K562 (cell line): ENCODE measurements around the gene PPP1R1C.

Experiments
- BRCA1 ChIP-seq, 2 experiments: fragments of 450-650 bp in 1 of 2; sonication (generic) in 1 of 2; formaldehyde crosslinking in 1 of 2; IDR thresholded peaks; 2 replicates each; pipeline versions ENCODE4 v1.5.0 to v1.6.1; 2017 to 2020; ENCODE audit warnings: mild to moderate bottlenecking in 1 of 2, missing genetic modification reagents in 1 of 2
- CTCF ChIP-seq, 3 experiments: IDR thresholded peaks in 2 of 3; conservative IDR thresholded peaks in 1 of 3; 2 replicates each; pipeline ENCODE4 v1.5.1; 2011 to 2012; ENCODE audit warnings: low read length in 3 of 3, mild to moderate bottlenecking in 3 of 3, control low read depth in 2 of 3, improper control_type of control experiment in 1 of 3, inconsistent platforms in 1 of 3, low read depth in 1 of 3, mixed read lengths in 1 of 3, moderate library complexity in 1 of 3; ENCODE audit not compliant: insufficient read depth in 2 of 3
- MAFG ChIP-seq: fragments of 450-650 bp; conservative IDR thresholded peaks from 2 replicates; pipeline ENCODE4 v1.6.1; 2016; ENCODE audit warnings: missing genetic modification characterization, missing compliant biosample characterization
- POLR2AphosphoS5 ChIP-seq: IDR thresholded peaks from 2 replicates; pipeline ENCODE4 v1.6.1; 2011; ENCODE audit warnings: mild to moderate bottlenecking, low read depth, low read length, moderate library complexity; ENCODE audit not compliant: control insufficient read depth, insufficient read depth
- RBM22 ChIP-seq: fragments of 200-400 bp; formaldehyde crosslinking; IDR thresholded peaks from 2 replicates; pipeline ENCODE4 v1.6.1; 2018; ENCODE audit warnings: low read length, low read depth; ENCODE audit not compliant: poor library complexity, severe bottlenecking
- RCOR1 ChIP-seq, 2 experiments: IDR thresholded peaks; 2 replicates each; pipeline ENCODE4 v1.6.1; 2012; ENCODE audit warnings: low read depth in 2 of 2, low read length in 2 of 2, borderline replicate concordance in 1 of 2, improper control_type of control experiment in 1 of 2
- RFX1 ChIP-seq: fragments of 450-650 bp; IDR thresholded peaks from 2 replicates; pipeline ENCODE4 v1.6.1; 2016; ENCODE audit warnings: mild to moderate bottlenecking, moderate library complexity
- ZNF12 ChIP-seq: sonication (generic); formaldehyde crosslinking; IDR thresholded peaks from 2 replicates; pipeline ENCODE4 v1.4.0; 2020; ENCODE audit warnings: mild to moderate bottlenecking, missing genetic modification reagents
- ZNF644 ChIP-seq: fragments of 200-800 bp; sonication (Bioruptor generic); IDR thresholded peaks from 2 replicates; pipeline ENCODE4 v1.6.1; 2016; ENCODE audit warnings: low read depth, missing genetic modification characterization, missing compliant biosample characterization

DNA sequence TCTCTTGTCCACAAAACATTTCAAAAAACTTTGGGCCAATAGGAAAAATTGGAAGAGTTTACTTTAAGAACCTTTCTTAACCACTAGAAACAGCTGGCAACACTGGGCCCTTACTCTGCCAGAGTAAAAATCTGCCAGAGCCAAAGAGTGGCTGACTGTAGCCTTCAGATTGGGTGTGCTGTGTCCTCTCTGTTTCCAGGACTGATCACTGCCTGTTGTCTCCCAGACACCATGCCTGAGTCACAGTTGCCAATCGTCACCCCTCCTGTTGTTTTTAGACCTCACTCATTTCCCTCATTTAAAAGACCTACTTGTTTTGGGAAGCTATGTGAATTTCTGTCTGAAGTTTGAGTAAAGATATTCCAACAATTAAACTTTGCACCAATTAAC lies 159.1 kb downstream of the PPP1R1C start:
- TF ChIP-seq CTCF (IDR thresholded peaks at IDR 0.05 in 2 of 3, conservative IDR thresholded peaks at IDR 0.05 in 1 of 3; ENCODE audit: insufficient read depth in 2 of 3, low read depth in 1 of 3, low read length in 3 of 3): no peak
- TF ChIP-seq ZNF644 (tag): no peak
- no peak for TF ChIP-seq BRCA1 (IDR thresholded peaks at IDR 0.05)
- TF ChIP-seq BRCA1 (CRISPR knock-in tag; IDR thresholded peaks at IDR 0.05): no peak
- TF ChIP-seq POLR2AphosphoS5: no peak
- TF ChIP-seq RFX1: no peak
- TF ChIP-seq RBM22: no peak
- TF ChIP-seq RCOR1 (IDR thresholded peaks at IDR 0.05; ENCODE audit: borderline replicate concordance in 1 of 2, low read depth in 2 of 2, low read length in 2 of 2): no peak
- TF ChIP-seq ZNF12 (CRISPR knock-in tag): no peak
- no peak for TF ChIP-seq MAFG (tag)
